Astrocyte (in vitro differentiated cells and primary cell): ENCODE data around the gene NAALADL2. TPM values are rescaled to one million over a fixed set of nuclear protein-coding genes. Genes with fewer than 3 reads are reported as not detected.

Experiments used
- DNase-seq: peaks from one replicate; pipeline ENCODE4 v3.0.0-alpha.2; 2010; ENCODE audit warnings: low read depth
- FAIRE-seq: peaks from 2 replicates; lab custom pipeline; 2011; peaks lifted over from hg19 to GRCh38; lab: Jason Lieb, UNC
- H2AFZ ChIP-seq: 2 replicates; pipeline ENCODE4 v1.6.0; 2012; ENCODE audit warnings: low read depth, low read length, inconsistent platforms
- H3K27ac ChIP-seq: 2 replicates; pipeline ENCODE4 v1.5.1; 2011; ENCODE audit warnings: low read depth, low read length, inconsistent platforms
- H3K27me3 ChIP-seq: 2 replicates; pipeline ENCODE4 v1.6.0; 2011; ENCODE audit warnings: low read length, inconsistent platforms; ENCODE audit not compliant: insufficient read depth
- H3K36me3 ChIP-seq: 2 replicates; pipeline ENCODE4 v1.5.1; 2011; ENCODE audit warnings: low read length, inconsistent platforms; ENCODE audit not compliant: insufficient read depth
- H3K4me1 ChIP-seq: 2 replicates; pipeline ENCODE4 v1.5.1; 2011; ENCODE audit warnings: low read length, inconsistent platforms; ENCODE audit not compliant: insufficient read depth
- H3K4me2 ChIP-seq: 2 replicates; pipeline ENCODE4 v1.6.0; 2012; ENCODE audit warnings: low read length, inconsistent platforms
- H3K4me3 ChIP-seq: 2 replicates; pipeline ENCODE4 v1.5.1; 2011; ENCODE audit warnings: low read depth, mild to moderate bottlenecking, low read length, inconsistent platforms; ENCODE audit not compliant: insufficient read depth
- H3K79me2 ChIP-seq: 2 replicates; pipeline ENCODE4 v1.6.0; 2012; ENCODE audit warnings: mild to moderate bottlenecking, low read length, inconsistent platforms; ENCODE audit not compliant: insufficient read depth
- H3K9ac ChIP-seq: 2 replicates; pipeline ENCODE4 v1.6.0; 2012; ENCODE audit warnings: mild to moderate bottlenecking, low read length, inconsistent platforms
- H3K9me3 ChIP-seq: 2 replicates; pipeline ENCODE4 v1.5.1; 2012; ENCODE audit warnings: low read depth, mild to moderate bottlenecking, low read length, inconsistent platforms; ENCODE audit not compliant: insufficient read depth
- H4K20me1 ChIP-seq: 2 replicates; pipeline ENCODE4 v1.6.0; 2012; ENCODE audit warnings: low read length, inconsistent platforms; ENCODE audit not compliant: insufficient read depth
- H3K27ac Mint-ChIP-seq: one replicate; pipeline ENCODE4 v1.8.0; 2021; ENCODE audit warnings: mild to moderate bottlenecking, mixed read lengths; ENCODE audit not compliant: unreplicated experiment
- H3K27me3 Mint-ChIP-seq: one replicate; pipeline ENCODE4 v1.8.0; 2021; ENCODE audit warnings: low read depth, mixed read lengths; ENCODE audit not compliant: unreplicated experiment
- H3K36me3 Mint-ChIP-seq: one replicate; pipeline ENCODE4 v1.8.0; 2021; ENCODE audit warnings: low read depth, mixed read lengths; ENCODE audit not compliant: unreplicated experiment
- H3K4me1 Mint-ChIP-seq: one replicate; pipeline ENCODE4 v1.8.0; 2021; ENCODE audit warnings: low read depth, mixed read lengths; ENCODE audit not compliant: unreplicated experiment
- H3K4me3 Mint-ChIP-seq: one replicate; pipeline ENCODE4 v1.8.0; 2021; ENCODE audit warnings: mild to moderate bottlenecking, moderate library complexity, mixed read lengths; ENCODE audit not compliant: unreplicated experiment
- H3K9me3 Mint-ChIP-seq: one replicate; pipeline ENCODE4 v1.8.0; 2021; ENCODE audit warnings: mild to moderate bottlenecking, mixed read lengths; ENCODE audit not compliant: unreplicated experiment
- CTCF ChIP-seq: IDR thresholded peaks from 2 replicates; pipeline ENCODE4 v1.5.1; 2011; ENCODE audit warnings: low read depth, mild to moderate bottlenecking, inconsistent platforms, low read length, moderate library complexity; ENCODE audit not compliant: insufficient read depth
- EZH2 ChIP-seq: IDR thresholded peaks from 2 replicates; pipeline ENCODE4 v1.6.1; 2012; ENCODE audit warnings: mild to moderate bottlenecking, low read length, inconsistent platforms; ENCODE audit not compliant: insufficient read depth
- total RNA-seq: library from RNA; stranded (reverse); gene quantifications from 2 replicates; pipeline ENCODE4 v1.2.1, GENCODE V29; 2021

The NAALADL2 gene
- total RNA-seq, 1 donor from 2014 or later, result 2.7 TPM

DNA sequence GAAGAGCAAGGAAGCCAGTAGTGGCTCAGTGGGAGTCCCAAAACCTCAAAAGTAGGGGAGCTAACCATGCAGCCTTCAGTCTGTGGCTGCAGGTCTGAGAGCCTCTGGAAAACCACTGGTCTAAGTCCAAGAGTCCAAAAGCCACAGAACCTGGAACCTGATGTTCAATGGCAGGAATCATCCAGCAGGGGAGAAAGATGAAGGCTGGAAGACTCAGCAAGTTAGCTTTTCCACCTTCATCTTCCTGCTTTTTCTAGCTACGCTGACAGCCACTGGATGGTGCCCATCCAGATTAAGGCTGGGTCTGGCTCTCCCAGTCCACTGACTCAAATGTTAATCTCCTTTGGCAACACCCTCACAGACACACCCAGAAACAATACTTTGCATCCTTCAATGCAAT, 626.3 kb downstream of the NAALADL2 start:
- Mint-ChIP-seq H3K27me3 (peaks cover 3% of the 10 kb centered on the region), H3K4me3 (no peak overlapping the region), H3K36me3 (no peaks in the 10 kb centered on the region), H3K4me1 (no peaks in the 10 kb centered on the region), H3K9me3 (no peaks in the 10 kb centered on the region), H3K27ac (no peak overlapping the region)
- Histone ChIP-seq H3K4me2 (no peak overlapping the region), H3K9ac (no peak overlapping the region), H3K27ac (no peak overlapping the region), H3K4me3 (no peak overlapping the region), H3K36me3 (no peaks in the 10 kb centered on the region), H3K27me3 (no peaks in the 10 kb centered on the region), H2AFZ (no peak overlapping the region), H3K4me1 (no peaks in the 10 kb centered on the region), H3K9me3 (no peaks in the 10 kb centered on the region), H3K79me2 (no peaks in the 10 kb centered on the region), H4K20me1 (no peaks in the 10 kb centered on the region)
- FAIRE-seq, result no peak
- TF ChIP-seq CTCF, result no peak
- no peak for TF ChIP-seq EZH2
- DNase-seq, result no peak

DNA sequence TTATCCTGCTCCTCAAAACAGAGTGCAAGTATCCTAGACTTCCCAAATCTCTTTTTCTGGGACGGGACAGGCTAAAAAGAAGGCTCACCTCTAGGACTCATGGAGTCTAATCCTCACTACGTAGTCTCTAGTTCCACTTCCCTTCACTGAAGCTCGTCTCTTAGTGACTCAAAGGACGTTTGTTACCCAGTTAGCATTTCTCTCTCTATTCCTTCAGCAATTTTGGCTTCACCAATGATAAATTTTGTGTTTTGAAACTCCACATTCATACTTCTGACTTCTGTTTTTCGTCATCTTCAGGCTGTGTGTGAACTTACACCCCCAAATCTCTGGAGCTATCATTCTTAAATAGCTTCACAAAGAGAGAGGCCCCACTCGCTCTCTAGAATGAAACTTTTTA, 627.1 kb downstream of the NAALADL2 start:
- H3K27ac Mint-ChIP-seq, result no peak overlapping the region
- H3K36me3 Mint-ChIP-seq, result no peaks in the 10 kb centered on the region

More for the DNA sequence above, 627.1 kb downstream of the NAALADL2 start:
- H3K36me3 ChIP-seq, result no peaks in the 10 kb centered on the region
- H3K27me3 ChIP-seq, result no peaks in the 10 kb centered on the region
- peaks cover 3% of the 10 kb centered on the region for H3K27me3 Mint-ChIP-seq
- FAIRE-seq (no peak), DNase-seq (no peak)
- H3K4me3 ChIP-seq, result no peak overlapping the region
- H3K4me3 Mint-ChIP-seq, result no peak overlapping the region
- no peak overlapping the region for H3K4me2 ChIP-seq
- H3K4me1 Mint-ChIP-seq, result no peaks in the 10 kb centered on the region
- H3K27ac ChIP-seq, result no peak overlapping the region
- no peaks in the 10 kb centered on the region for H3K4me1 ChIP-seq
- no peaks in the 10 kb centered on the region for H3K9me3 ChIP-seq
- no peak overlapping the region for H3K9ac ChIP-seq
- H2AFZ ChIP-seq, result no peak overlapping the region
- TF ChIP-seq EZH2 (no peak), CTCF (no peak)
- no peaks in the 10 kb centered on the region for H3K79me2 ChIP-seq
- no peaks in the 10 kb centered on the region for H3K9me3 Mint-ChIP-seq
- no peaks in the 10 kb centered on the region for H4K20me1 ChIP-seq
